ENCODE results near the gene GIGYF2. TPM values are rescaled to one million over a fixed set of nuclear protein-coding genes. Genes with fewer than 3 reads are reported as not detected.

The GIGYF2 gene
- total RNA-seq, 1 experiment from 2014 or later = 40.4 TPM

DNA sequence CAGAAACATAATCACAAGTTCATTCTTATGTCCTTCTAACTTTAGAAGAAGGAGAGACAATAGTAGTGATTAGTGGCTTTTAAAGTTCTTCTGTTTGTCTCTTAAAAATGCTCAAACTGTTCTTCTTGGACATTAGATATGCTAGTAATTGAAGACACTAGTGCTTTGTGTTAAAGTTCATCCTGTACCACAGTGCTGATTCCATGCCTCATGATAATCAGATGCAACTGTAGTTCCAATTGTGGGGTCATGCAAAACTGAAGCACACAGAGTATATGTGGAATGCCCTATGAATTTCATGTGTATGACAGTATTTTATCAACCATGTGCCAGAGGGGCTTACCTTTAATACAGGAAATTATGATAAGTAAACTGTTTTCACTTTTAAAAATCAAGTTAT, 90.7 kb downstream of the GIGYF2 start:
- Histone ChIP-seq H3K9me3 (no peaks in the 10 kb centered on the region), H3K4me1 (no peaks in the 10 kb centered on the region), H3K36me3 (ENCODE audit: control insufficient read depth, insufficient read depth, low read length) (peaks cover 2% of the 10 kb centered on the region; the same call in 1 of the 2 replicates), H3K4me3 (ENCODE audit: low read depth, low read length) (no peak overlapping the region), H3K27me3 (replicated peaks; ENCODE audit: control insufficient read depth, insufficient read depth, low read length) (no peaks in the 10 kb centered on the region)
- intact Hi-C loops (cut with micrococcal nuclease; ENCODE audit: unreplicated experiment) = no loop called here
- H3K27ac Mint-ChIP-seq (ENCODE audit: unreplicated experiment) = no peak overlapping the region
- H3K9me3 Mint-ChIP-seq (ENCODE audit: unreplicated experiment) = no peaks in the 10 kb centered on the region
- peaks cover 39% of the 10 kb centered on the region for H3K36me3 Mint-ChIP-seq (ENCODE audit: insufficient read depth, unreplicated experiment)
- H3K4me1 Mint-ChIP-seq (ENCODE audit: low read depth, unreplicated experiment) = no peaks in the 10 kb centered on the region
- no peak overlapping the region for H3K4me3 Mint-ChIP-seq (ENCODE audit: unreplicated experiment)
- CTCF ChIA-PET = no interaction called here
- no peaks in the 10 kb centered on the region for H3K27me3 Mint-ChIP-seq (ENCODE audit: insufficient read depth, unreplicated experiment)
- DNase-seq = no peak
- no TSS peak for BruUV-seq (replicated peaks)
- POLR2A ChIA-PET = no interaction called here
- TF ChIP-seq, protein P1, sequence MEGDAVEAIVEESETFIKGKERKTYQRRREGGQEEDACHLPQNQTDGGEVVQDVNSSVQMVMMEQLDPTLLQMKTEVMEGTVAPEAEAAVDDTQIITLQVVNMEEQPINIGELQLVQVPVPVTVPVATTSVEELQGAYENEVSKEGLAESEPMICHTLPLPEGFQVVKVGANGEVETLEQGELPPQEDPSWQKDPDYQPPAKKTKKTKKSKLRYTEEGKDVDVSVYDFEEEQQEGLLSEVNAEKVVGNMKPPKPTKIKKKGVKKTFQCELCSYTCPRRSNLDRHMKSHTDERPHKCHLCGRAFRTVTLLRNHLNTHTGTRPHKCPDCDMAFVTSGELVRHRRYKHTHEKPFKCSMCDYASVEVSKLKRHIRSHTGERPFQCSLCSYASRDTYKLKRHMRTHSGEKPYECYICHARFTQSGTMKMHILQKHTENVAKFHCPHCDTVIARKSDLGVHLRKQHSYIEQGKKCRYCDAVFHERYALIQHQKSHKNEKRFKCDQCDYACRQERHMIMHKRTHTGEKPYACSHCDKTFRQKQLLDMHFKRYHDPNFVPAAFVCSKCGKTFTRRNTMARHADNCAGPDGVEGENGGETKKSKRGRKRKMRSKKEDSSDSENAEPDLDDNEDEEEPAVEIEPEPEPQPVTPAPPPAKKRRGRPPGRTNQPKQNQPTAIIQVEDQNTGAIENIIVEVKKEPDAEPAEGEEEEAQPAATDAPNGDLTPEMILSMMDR (IDR thresholded peaks at IDR 0.05; ENCODE audit: insufficient read depth in 1 of 2, low read depth in 1 of 2, low read length in 1 of 2, severe bottlenecking in 1 of 2, unreplicated experiment in 1 of 2) = no peak

DNA sequence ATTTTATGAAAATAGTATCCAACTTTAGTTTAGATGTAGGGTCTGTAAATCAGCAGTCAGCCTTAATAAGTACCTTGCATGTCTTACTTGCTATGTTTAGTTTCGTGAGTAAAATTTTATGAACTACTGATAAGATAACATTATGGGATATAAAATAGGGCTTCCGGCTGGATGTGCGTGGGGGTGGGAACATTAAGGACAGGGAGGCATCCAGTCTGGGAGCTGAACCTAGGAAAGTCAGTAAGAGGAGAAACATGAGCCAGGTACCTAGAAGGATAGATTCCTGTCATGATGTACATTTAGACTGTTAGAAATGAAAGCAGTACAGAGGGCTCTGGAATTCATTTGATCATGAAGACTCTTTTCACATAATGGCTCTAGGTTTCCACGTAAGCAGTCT, 92.0 kb downstream of the GIGYF2 start:
- no peaks in the 10 kb centered on the region for H3K4me1 Mint-ChIP-seq (ENCODE audit: low read depth, unreplicated experiment)
- CTCF ChIA-PET = no interaction called here
- Histone ChIP-seq H3K4me3 (ENCODE audit: low read depth, low read length) (no peak overlapping the region), H3K36me3 (ENCODE audit: control insufficient read depth, insufficient read depth, low read length) (peaks cover 2% of the 10 kb centered on the region; the same call in 1 of the 2 replicates), H3K9me3 (no peaks in the 10 kb centered on the region), H3K4me1 (no peaks in the 10 kb centered on the region), H3K27me3 (replicated peaks; ENCODE audit: control insufficient read depth, insufficient read depth, low read length) (no peaks in the 10 kb centered on the region)
- no TSS peak for BruUV-seq (replicated peaks)
- DNase-seq = no peak
- POLR2A ChIA-PET = no interaction called here
- H3K4me3 Mint-ChIP-seq (ENCODE audit: unreplicated experiment) = no peak overlapping the region
- TF ChIP-seq, protein P1 (IDR thresholded peaks at IDR 0.05; ENCODE audit: insufficient read depth in 1 of 2, low read depth in 1 of 2, low read length in 1 of 2, severe bottlenecking in 1 of 2, unreplicated experiment in 1 of 2) = no peak
- H3K36me3 Mint-ChIP-seq (ENCODE audit: insufficient read depth, unreplicated experiment) = peaks cover 35% of the 10 kb centered on the region
- peak overlapping the region; percentile 47 for H3K27ac Mint-ChIP-seq (ENCODE audit: unreplicated experiment)
- no peaks in the 10 kb centered on the region for H3K27me3 Mint-ChIP-seq (ENCODE audit: insufficient read depth, unreplicated experiment)
- intact Hi-C loops (cut with micrococcal nuclease; ENCODE audit: unreplicated experiment) = no loop called here
- H3K9me3 Mint-ChIP-seq (ENCODE audit: unreplicated experiment) = no peaks in the 10 kb centered on the region

DNA sequence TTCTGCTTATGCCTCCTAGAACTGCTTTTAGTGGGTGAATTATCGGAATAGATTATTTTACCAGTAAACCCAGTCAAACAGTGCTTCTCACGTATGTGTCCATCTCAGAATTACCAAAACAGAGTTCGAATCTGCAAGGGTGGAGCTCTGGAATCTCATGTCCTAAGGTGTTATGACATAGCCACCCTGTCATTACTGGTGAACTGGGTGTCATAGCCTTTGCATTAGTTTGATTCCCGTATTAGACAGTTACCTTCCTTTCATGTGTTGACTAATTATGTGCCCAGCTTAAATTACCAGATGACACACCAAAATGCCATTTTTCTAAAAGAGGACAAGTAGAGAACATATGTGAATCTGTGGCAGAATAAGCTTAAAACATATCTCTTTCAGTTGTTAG, 94.4 kb downstream of the GIGYF2 start:
- H3K27ac Mint-ChIP-seq (ENCODE audit: unreplicated experiment) = no peak overlapping the region
- no peak for DNase-seq
- intact Hi-C loops (cut with micrococcal nuclease; ENCODE audit: unreplicated experiment) = no loop called here
- Histone ChIP-seq H3K4me1 (no peaks in the 10 kb centered on the region), H3K36me3 (ENCODE audit: control insufficient read depth, insufficient read depth, low read length) (peaks cover 2% of the 10 kb centered on the region; the same call in 1 of the 2 replicates), H3K4me3 (ENCODE audit: low read depth, low read length) (no peak overlapping the region), H3K27me3 (replicated peaks; ENCODE audit: control insufficient read depth, insufficient read depth, low read length) (no peaks in the 10 kb centered on the region), H3K9me3 (no peaks in the 10 kb centered on the region)
- no peaks in the 10 kb centered on the region for H3K4me1 Mint-ChIP-seq (ENCODE audit: low read depth, unreplicated experiment)
- peaks cover 54% of the 10 kb centered on the region for H3K36me3 Mint-ChIP-seq (ENCODE audit: insufficient read depth, unreplicated experiment)
- no TSS peak for BruUV-seq (replicated peaks)
- no peak overlapping the region for H3K4me3 Mint-ChIP-seq (ENCODE audit: unreplicated experiment)
- H3K9me3 Mint-ChIP-seq (ENCODE audit: unreplicated experiment) = no peaks in the 10 kb centered on the region
- ChIA-PET POLR2A (no interaction called here), CTCF (no interaction called here)
- TF ChIP-seq, protein P1 (IDR thresholded peaks at IDR 0.05; ENCODE audit: insufficient read depth in 1 of 2, low read depth in 1 of 2, low read length in 1 of 2, severe bottlenecking in 1 of 2, unreplicated experiment in 1 of 2) = no peak
- no peaks in the 10 kb centered on the region for H3K27me3 Mint-ChIP-seq (ENCODE audit: insufficient read depth, unreplicated experiment)
